ENCODE measurements around the gene SFSWAP. TPM values are rescaled to one million over a fixed set of nuclear protein-coding genes. Genes with fewer than 3 reads are reported as not detected.

The SFSWAP gene
- total RNA-seq, 1 experiment from 2014 or later: 50.4 TPM

- peaks cover 54 to 74% of the 10 kb centered on the region in 2 experiments for H3K36me3 ChIP-seq (ENCODE audit: control insufficient read depth in 1 of 2, insufficient read depth in 2 of 2, low read length in 2 of 2)
- no peaks in the 10 kb centered on the region for H3K27me3 ChIP-seq (ENCODE audit: insufficient read depth, low read length)
- intact Hi-C loops (cut with micrococcal nuclease): no loop called here
- no peak for ATAC-seq
- no peak overlapping the region for H3K4me2 ChIP-seq (ENCODE audit: low read length)
- no peak for TF ChIP-seq ELF1 (IDR thresholded peaks at IDR 0.05; ENCODE audit: borderline replicate concordance, low read depth)
- no peak for TF ChIP-seq EZH2 (IDR thresholded peaks at IDR 0.05)
- no peak for TF ChIP-seq CEBPB (IDR thresholded peaks at IDR 0.05; ENCODE audit: low read depth)
- TF ChIP-seq ZFX (IDR thresholded peaks at IDR 0.05): no peak
- TF ChIP-seq POLR2A (IDR thresholded peaks at IDR 0.05; ENCODE audit: borderline replicate concordance, extremely low read depth, insufficient read depth, insufficient read length): no peak
- no peak for TF ChIP-seq YY1 (IDR thresholded peaks at IDR 0.05; ENCODE audit: extremely low read depth, insufficient replicate concordance, low read depth, low read length)
- no peak for TF ChIP-seq RAD21 (IDR thresholded peaks at IDR 0.05; ENCODE audit: low read depth)
- TF ChIP-seq TCF7L2 (IDR thresholded peaks at IDR 0.05; ENCODE audit: borderline replicate concordance, extremely low read depth, insufficient read depth, insufficient read length): no peak
- TF ChIP-seq SRF (IDR thresholded peaks at IDR 0.05; ENCODE audit: low read depth): no peak
- no peak for TF ChIP-seq SP1 (IDR thresholded peaks at IDR 0.05; ENCODE audit: low read depth)
- no peak for TF ChIP-seq POLR2AphosphoS5 (IDR thresholded peaks at IDR 0.05; ENCODE audit: low read depth, low read length)
- TF ChIP-seq, protein P1, sequence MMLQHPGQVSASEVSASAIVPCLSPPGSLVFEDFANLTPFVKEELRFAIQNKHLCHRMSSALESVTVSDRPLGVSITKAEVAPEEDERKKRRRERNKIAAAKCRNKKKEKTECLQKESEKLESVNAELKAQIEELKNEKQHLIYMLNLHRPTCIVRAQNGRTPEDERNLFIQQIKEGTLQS (IDR thresholded peaks at IDR 0.05): no peak
- TF ChIP-seq MAX (IDR thresholded peaks at IDR 0.05): no peak
- TF ChIP-seq JUND (IDR thresholded peaks at IDR 0.05): no peak
- TF ChIP-seq ZBTB33 (IDR thresholded peaks at IDR 0.05; ENCODE audit: extremely low read depth, insufficient replicate concordance, low read length): no peak
- peaks cover 45% of the 10 kb centered on the region for H3K79me2 ChIP-seq (ENCODE audit: insufficient read depth, low read length)
- no peaks in the 10 kb centered on the region for H3K9me3 ChIP-seq (ENCODE audit: control insufficient read depth in 1 of 2, insufficient read depth in 1 of 2, low read depth in 1 of 2, low read length in 2 of 2)
- no peak overlapping the region for H2AFZ ChIP-seq (ENCODE audit: low read depth, low read length, poor library complexity, severe bottlenecking)
- no peak overlapping the region for H3K27ac ChIP-seq (ENCODE audit: low read depth, low read length)
- POLR2A ChIA-PET: no interaction called here
- H3K9me2 ChIP-seq (ENCODE audit: insufficient read depth): no peaks in the 10 kb centered on the region
- no peak overlapping the region for H3K9ac ChIP-seq (ENCODE audit: low read length)
- no peak overlapping the region for H3K4me3 ChIP-seq (replicated peaks in 1 of 2; ENCODE audit: low read depth in 1 of 2, low read length in 2 of 2)
- DNase-seq (ENCODE audit: low read depth, low spot score): no peak
- H4K20me1 ChIP-seq (ENCODE audit: insufficient read depth): 0 out of 2 replicates have a peak, but pooled peaks cover 8% of the 10 kb centered on the region
- RAD21 ChIA-PET (ENCODE audit: low non-redundant PET in 1 of 2, low total read pairs in 2 of 2, uncharacterized antibody in 2 of 2, unreplicated experiment in 2 of 2): no interaction called here
- no TSS peak for BruUV-seq (replicated peaks)
- H3K4me1 ChIP-seq (ENCODE audit: control insufficient read depth in 1 of 2, insufficient read depth in 2 of 2, low read length in 2 of 2): no peaks in the 10 kb centered on the region
- CTCF ChIA-PET: interaction anchor here (1.3 kb wide), 1 partner anchor 26 kb away, joined by 4 read pairs; no protein-coding TSS in a partner anchor
These were observed 18.5 kb downstream of the SFSWAP start for GRCh38 chr12:131729254-131729955.
